ENCODE data around the gene PRF1. TPM values are rescaled to one million over a fixed set of nuclear protein-coding genes. Genes with fewer than 3 reads are reported as not detected.
A peak's percentile ranks its signal among the peaks of the same experiment; 100 is the strongest.

Gene PRF1
- total and polyA plus RNA-seq, 8 donors = 2.6 to 15.0 (median 4.5) TPM

- DNase-seq (no peak), ATAC-seq (no peak)
- H3K27me3 ChIP-seq = no peaks in the 10 kb centered on the region
- no peak overlapping the region for H3K27ac ChIP-seq
- intact Hi-C loops (cut with DNase I) = no loop called here
- no peaks in the 10 kb centered on the region for H3K4me1 ChIP-seq
- no peak for TF ChIP-seq CTCF (IDR thresholded peaks at IDR 0.05)
- peak overlapping the region in 1 of 2 donors; percentile 30 for H3K4me3 ChIP-seq
- no peaks in the 10 kb centered on the region for H3K9me3 ChIP-seq
- H3K36me3 ChIP-seq = no peaks in the 10 kb centered on the region
Measured at GRCh38 chr10:70601746-70602145, 795 bp downstream of the PRF1 start.

GRCh38 chr10:70600512-70601395, 1.8 kb downstream of the PRF1 start:
- ATAC-seq = no peak
- no peaks in the 10 kb centered on the region for H3K36me3 ChIP-seq
- no peaks in the 10 kb centered on the region for H3K27me3 ChIP-seq
- intact Hi-C loops (cut with DNase I) = no loop called here
- TF ChIP-seq CTCF (IDR thresholded peaks at IDR 0.05) = no peak
- peaks cover 0 to 7% of the 10 kb centered on the region in 2 donors for H3K4me1 ChIP-seq
- peak overlapping the region in 1 of 2 donors; percentile 19 for H3K4me3 ChIP-seq
- peak in 1 of 4 donors; percentile 74 for DNase-seq
- H3K27ac ChIP-seq = no peak overlapping the region
- H3K9me3 ChIP-seq = no peaks in the 10 kb centered on the region

GRCh38 chr10:70599791-70600190, 2.8 kb downstream of the PRF1 start:
- Histone ChIP-seq H3K4me1 (peaks cover 0 to 7% of the 10 kb centered on the region in 2 donors), H3K27me3 (no peaks in the 10 kb centered on the region), H3K36me3 (no peaks in the 10 kb centered on the region), H3K27ac (no peak overlapping the region), H3K4me3 (peak overlapping the region in 1 of 2 donors; percentile 19), H3K9me3 (no peaks in the 10 kb centered on the region)
- ATAC-seq (no peak), DNase-seq (no peak)
- no peak for TF ChIP-seq CTCF (IDR thresholded peaks at IDR 0.05)
- intact Hi-C loops (cut with DNase I) = no loop called here

GRCh38 chr10:70599319-70599718, 3.2 kb downstream of the PRF1 start:
- Histone ChIP-seq H3K9me3 (no peaks in the 10 kb centered on the region), H3K36me3 (no peaks in the 10 kb centered on the region), H3K4me1 (peaks cover 0 to 7% of the 10 kb centered on the region in 2 donors), H3K27me3 (no peaks in the 10 kb centered on the region), H3K4me3 (no peak overlapping the region), H3K27ac (no peak overlapping the region)
- DNase-seq (no peak), ATAC-seq (no peak)
- intact Hi-C loops (cut with DNase I) = no loop called here
- TF ChIP-seq CTCF (IDR thresholded peaks at IDR 0.05) = no peak

- peak; percentile 84 for ATAC-seq
- Histone ChIP-seq H3K9me3 (no peaks in the 10 kb centered on the region), H3K36me3 (no peaks in the 10 kb centered on the region), H3K27ac (no peak overlapping the region), H3K27me3 (no peaks in the 10 kb centered on the region), H3K4me3 (no peak overlapping the region), H3K4me1 (peaks cover 0 to 7% of the 10 kb centered on the region in 2 donors)
- TF ChIP-seq CTCF (IDR thresholded peaks at IDR 0.05) = no peak
- peak in 3 of 4 donors; percentile 73 to 74 (median 73) for DNase-seq
- intact Hi-C loops (cut with DNase I) = no loop called here
Measured at GRCh38 chr10:70598857-70599295, 3.7 kb downstream of the PRF1 start.

Measured in left lung (tissue), 10 donors.